HepG2 (cell line): ENCODE results near the gene MEIOB. TPM values are rescaled to one million over a fixed set of nuclear protein-coding genes. Genes with fewer than 3 reads are reported as not detected.
A peak's percentile ranks its signal among the peaks of the same experiment; 100 is the strongest.

Experiments
- ATAC-seq: fragments of 200-7000 bp; cut with Tn5 transposase; 3 replicates; pipeline ENCODE4 v1.9.1; 2020; ENCODE audit warnings: mild to moderate bottlenecking, moderate library complexity
- BruUV-seq: library from RNA; stranded (reverse); fragments of 400-500 nt; replicated peaks from 2 replicates; lab custom pipeline; 2021; lab: Mats Ljungman, UMichigan
- CTCF ChIA-PET: fragments of 300-600 bp; formaldehyde crosslinking; extraction: SDS; loops from one replicate; lab custom pipeline; 2021; ENCODE audit warnings: low total read pairs, inconsistent platforms, low intra/inter-chr PET ratio; lab: Yijun Ruan, JAX
- POLR2A ChIA-PET: fragments of 350-600 bp; sonication (Branson Sonifier 250); formaldehyde crosslinking; loops from one replicate; lab custom pipeline; 2020; ENCODE audit warnings: antibody characterized with exemption, inconsistent platforms; lab: Yijun Ruan, JAX
- DNase-seq: peaks from one replicate; pipeline ENCODE4 v3.0.0-alpha.2; 2015; ENCODE audit warnings: low spot score
- FAIRE-seq: peaks from 3 replicates; lab custom pipeline; 2011; peaks lifted over from hg19 to GRCh38; lab: Jason Lieb, UNC
- H2AFZ ChIP-seq: one replicate; pipeline ENCODE4 v1.6.1; 2011; ENCODE audit warnings: low read length, inconsistent platforms
- H3K27ac ChIP-seq: fragments of 300-600 bp; 3 replicates; pipeline ENCODE4 v1.8.0; 2011; ENCODE audit warnings: mixed run types, mild to moderate bottlenecking, mixed read lengths, low read length, inconsistent platforms; ENCODE audit not compliant: insufficient read depth; ENCODE audit errors: extremely low read length
- H3K27me3 ChIP-seq, 2 experiments: fragments of 200-600 bp in 1 of 2; 2 replicates in 1 of 2; 3 replicates in 1 of 2; pipeline versions ENCODE4 v1.6.0 to v1.8.0; 2011; ENCODE audit warnings: low read length in 2 of 2, mild to moderate bottlenecking in 2 of 2, moderate library complexity in 2 of 2, inconsistent platforms in 1 of 2; ENCODE audit not compliant: insufficient read depth in 2 of 2, control insufficient read depth in 1 of 2
- H3K36me3 ChIP-seq, 2 experiments: fragments of 200-600 bp in 1 of 2; replicated peaks in 1 of 2; 2 replicates in 1 of 2; 3 replicates in 1 of 2; pipeline versions ENCODE4 v1.5.1 to v1.8.0; 2011; ENCODE audit warnings: low read length in 2 of 2, inconsistent platforms in 1 of 2; ENCODE audit not compliant: insufficient read depth in 2 of 2, control insufficient read depth in 1 of 2
- H3K4me1 ChIP-seq: 2 replicates; pipeline ENCODE4 v1.5.1; 2012; ENCODE audit warnings: low read length, inconsistent platforms; ENCODE audit not compliant: insufficient read depth
- H3K4me2 ChIP-seq: 2 replicates; pipeline ENCODE4 v1.6.0; 2011; ENCODE audit warnings: low read depth, low read length, inconsistent platforms
- H3K4me3 ChIP-seq, 3 experiments: fragments of 200-600 bp in 1 of 3; sonication (generic), shearing (Covaris generic) in 1 of 3; replicated peaks in 1 of 3; 2 replicates each; pipeline ENCODE4 v1.5.1; 2011 to 2016; ENCODE audit warnings: low read length in 3 of 3, inconsistent platforms in 2 of 3, low read depth in 2 of 3, mild to moderate bottlenecking in 2 of 3, control low read depth in 1 of 3, mixed read lengths in 1 of 3; ENCODE audit not compliant: insufficient read depth in 1 of 3
- H3K79me2 ChIP-seq: one replicate; pipeline ENCODE4 v1.6.1; 2011; ENCODE audit warnings: low read length, inconsistent platforms; ENCODE audit not compliant: insufficient read depth
- H3K9ac ChIP-seq: 2 replicates; pipeline ENCODE4 v1.6.0; 2011; ENCODE audit warnings: mild to moderate bottlenecking, low read depth, low read length, inconsistent platforms; ENCODE audit not compliant: insufficient read depth
- H3K9me3 ChIP-seq: 2 replicates; pipeline ENCODE4 v1.5.1; 2012; ENCODE audit warnings: mild to moderate bottlenecking, low read length
- H4K20me1 ChIP-seq: 2 replicates; pipeline ENCODE4 v1.6.0; 2011; ENCODE audit warnings: inconsistent platforms, mild to moderate bottlenecking, low read length, moderate library complexity; ENCODE audit not compliant: insufficient read depth
- AGO2 ChIP-seq: fragments of 200-400 bp; formaldehyde crosslinking; optimal IDR thresholded peaks from 2 replicates; pipeline ENCODE3; 2017; ENCODE audit warnings: mild to moderate bottlenecking, low read depth, low read length, moderate library complexity
- BHLHE40 ChIP-seq: IDR thresholded peaks from 2 replicates; pipeline ENCODE4 v1.6.1; 2011; ENCODE audit warnings: low read length, improper control_type of control experiment
- HMG20B ChIP-seq: conservative IDR thresholded peaks from 2 replicates; pipeline ENCODE4 v1.6.1; 2016; ENCODE audit warnings: missing genetic modification reagents, missing compliant biosample characterization
- MXD4 ChIP-seq: IDR thresholded peaks from 2 replicates; pipeline ENCODE4 v1.6.1; 2016; ENCODE audit warnings: mild to moderate bottlenecking, missing biosample characterization, missing genetic modification reagents
- RBFOX2 ChIP-seq: fragments of 200-400 bp; formaldehyde crosslinking; IDR thresholded peaks from 2 replicates; pipeline ENCODE4 v1.6.1; 2017; ENCODE audit warnings: low read depth, mild to moderate bottlenecking, low read length
- ZNF34 ChIP-seq: sonication (generic); formaldehyde crosslinking; IDR thresholded peaks from 2 replicates; pipeline ENCODE4 v1.4.0; 2020; ENCODE audit warnings: mild to moderate bottlenecking, missing genetic modification reagents, borderline replicate concordance
- ZNF503 ChIP-seq: sonication (generic); formaldehyde crosslinking; IDR thresholded peaks from 2 replicates; pipeline ENCODE4 v1.4.0; 2020; ENCODE audit warnings: missing genetic modification reagents
- ZNF570 ChIP-seq: sonication (generic); formaldehyde crosslinking; IDR thresholded peaks from 2 replicates; pipeline ENCODE4 v1.4.0; 2020; ENCODE audit warnings: mild to moderate bottlenecking, missing genetic modification reagents, borderline replicate concordance
- WGBS: methylation state at CpG from one replicate; pipeline ENCODE4 v1.1.6; 2017; ENCODE audit warnings: low lambda C conversion rate; 5-methylcytosine and 5-hydroxymethylcytosine counted together
- in situ Hi-C: cut with HindIII; loops from 2 replicates; pipeline ENCODE4 v1.10.0; 2017; ENCODE audit warnings: low pct_unique_long_range_greater_than_20kb; ENCODE audit not compliant: extremely low pct_ligation_motif_present
- intact Hi-C: fragments of 100-400 bp; cut with micrococcal nuclease; formaldehyde crosslinking; loops from one replicate; pipeline ENCODE4 v1.10.0; 2022; ENCODE audit not compliant: unreplicated experiment
- polyA plus RNA-seq, 8 experiments: library from polyadenylated mRNA; depleted of rRNA in 3 of 8; stranded (reverse) in 7 of 8; unstranded in 1 of 8; fragments of >200 nt; fragmentation: Illumina TruSeq in 4 of 8; extraction: Trizol in 4 of 8; gene quantifications; 2 replicates each; pipeline versions ENCODE4 v1.2.1 to v1.2.3, GENCODE V29; 2011 to 2016; ENCODE audit warnings: low read depth in 4 of 8, missing spikeins in 1 of 8, mixed read lengths in 1 of 8; ENCODE audit not compliant: insufficient read depth in 1 of 8
- total RNA-seq, 5 experiments: library from RNA; depleted of rRNA; stranded (reverse); fragments of >200 nt; fragmentation: Illumina TruSeq; extraction: Trizol; gene quantifications; 2 replicates each; pipeline ENCODE4 v1.2.3, GENCODE V29; 2016; ENCODE audit warnings: low read depth in 1 of 5
- TF ChIP-seq, protein P1 (sequence below): sonication (generic); formaldehyde crosslinking; IDR thresholded peaks from 2 replicates; pipeline ENCODE4 v1.4.0; 2020; ENCODE audit warnings: mild to moderate bottlenecking, missing genetic modification reagents, borderline replicate concordance
- TF ChIP-seq, protein P2 (sequence below): sonication (generic); formaldehyde crosslinking; IDR thresholded peaks from 2 replicates; pipeline ENCODE4 v1.4.0; 2020; ENCODE audit warnings: mild to moderate bottlenecking, missing genetic modification reagents

MEIOB gene
- total and polyA plus RNA-seq, 2 of the 13 experiments (the other 11 are each of a cell fraction or from before 2014, with no cell fraction given): 0.17 TPM; not detected in 1

DNA sequence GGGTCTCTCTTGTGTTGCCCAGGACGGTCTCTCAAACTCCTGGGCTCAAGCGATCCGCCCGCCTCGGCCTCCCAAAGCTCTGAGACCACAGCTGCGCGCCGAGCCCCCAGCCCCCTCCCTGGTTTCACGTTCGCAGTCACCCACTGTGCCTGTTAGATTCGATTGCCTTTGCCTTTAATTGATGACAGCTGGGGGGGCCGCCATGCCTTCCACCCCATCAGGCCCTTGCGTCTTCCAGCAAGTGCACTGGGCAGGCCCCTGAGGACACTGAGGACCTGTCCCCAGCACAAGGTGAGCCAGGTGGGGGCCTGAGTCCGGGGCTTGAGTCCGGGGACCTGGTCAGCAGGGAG, 81.7 kb downstream of the MEIOB start (continued):
- TF ChIP-seq, protein P1, sequence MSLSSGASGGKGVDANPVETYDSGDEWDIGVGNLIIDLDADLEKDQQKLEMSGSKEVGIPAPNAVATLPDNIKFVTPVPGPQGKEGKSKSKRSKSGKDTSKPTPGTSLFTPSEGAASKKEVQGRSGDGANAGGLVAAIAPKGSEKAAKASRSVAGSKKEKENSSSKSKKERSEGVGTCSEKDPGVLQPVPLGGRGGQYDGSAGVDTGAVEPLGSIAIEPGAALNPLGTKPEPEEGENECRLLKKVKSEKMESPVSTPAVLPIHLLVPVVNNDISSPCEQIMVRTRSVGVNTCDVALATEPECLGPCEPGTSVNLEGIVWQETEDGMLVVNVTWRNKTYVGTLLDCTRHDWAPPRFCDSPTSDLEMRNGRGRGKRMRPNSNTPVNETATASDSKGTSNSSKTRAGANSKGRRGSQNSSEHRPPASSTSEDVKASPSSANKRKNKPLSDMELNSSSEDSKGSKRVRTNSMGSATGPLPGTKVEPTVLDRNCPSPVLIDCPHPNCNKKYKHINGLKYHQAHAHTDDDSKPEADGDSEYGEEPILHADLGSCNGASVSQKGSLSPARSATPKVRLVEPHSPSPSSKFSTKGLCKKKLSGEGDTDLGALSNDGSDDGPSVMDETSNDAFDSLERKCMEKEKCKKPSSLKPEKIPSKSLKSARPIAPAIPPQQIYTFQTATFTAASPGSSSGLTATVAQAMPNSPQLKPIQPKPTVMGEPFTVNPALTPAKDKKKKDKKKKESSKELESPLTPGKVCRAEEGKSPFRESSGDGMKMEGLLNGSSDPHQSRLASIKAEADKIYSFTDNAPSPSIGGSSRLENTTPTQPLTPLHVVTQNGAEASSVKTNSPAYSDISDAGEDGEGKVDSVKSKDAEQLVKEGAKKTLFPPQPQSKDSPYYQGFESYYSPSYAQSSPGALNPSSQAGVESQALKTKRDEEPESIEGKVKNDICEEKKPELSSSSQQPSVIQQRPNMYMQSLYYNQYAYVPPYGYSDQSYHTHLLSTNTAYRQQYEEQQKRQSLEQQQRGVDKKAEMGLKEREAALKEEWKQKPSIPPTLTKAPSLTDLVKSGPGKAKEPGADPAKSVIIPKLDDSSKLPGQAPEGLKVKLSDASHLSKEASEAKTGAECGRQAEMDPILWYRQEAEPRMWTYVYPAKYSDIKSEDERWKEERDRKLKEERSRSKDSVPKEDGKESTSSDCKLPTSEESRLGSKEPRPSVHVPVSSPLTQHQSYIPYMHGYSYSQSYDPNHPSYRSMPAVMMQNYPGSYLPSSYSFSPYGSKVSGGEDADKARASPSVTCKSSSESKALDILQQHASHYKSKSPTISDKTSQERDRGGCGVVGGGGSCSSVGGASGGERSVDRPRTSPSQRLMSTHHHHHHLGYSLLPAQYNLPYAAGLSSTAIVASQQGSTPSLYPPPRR (CRISPR knock-in tag): no peak
- no peak for TF ChIP-seq BHLHE40
- TF ChIP-seq, protein P2, sequence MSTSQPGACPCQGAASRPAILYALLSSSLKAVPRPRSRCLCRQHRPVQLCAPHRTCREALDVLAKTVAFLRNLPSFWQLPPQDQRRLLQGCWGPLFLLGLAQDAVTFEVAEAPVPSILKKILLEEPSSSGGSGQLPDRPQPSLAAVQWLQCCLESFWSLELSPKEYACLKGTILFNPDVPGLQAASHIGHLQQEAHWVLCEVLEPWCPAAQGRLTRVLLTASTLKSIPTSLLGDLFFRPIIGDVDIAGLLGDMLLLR: no peak
- no peak for TF ChIP-seq MXD4 (CRISPR knock-in tag)
- TF ChIP-seq HMG20B: no peak
- no peak for TF ChIP-seq ZNF570 (CRISPR knock-in tag)
- TF ChIP-seq ZNF34: no peak
- TF ChIP-seq, all 625 proteins: peak for 0

GRCh38 chr16:1789643-1790045, 82.3 kb downstream of the MEIOB start:
- Histone ChIP-seq H2AFZ (no peak overlapping the region), H3K9ac (no peak overlapping the region), H3K4me3 (no peak overlapping the region), H3K36me3 (peaks cover 4 to 7% of the 10 kb centered on the region in 2 experiments; a peak in 3 of 5 replicates), H3K27ac (no peak overlapping the region), H3K4me1 (peaks cover 15% of the 10 kb centered on the region; the same call in 1 of the 2 replicates), H3K9me3 (no peaks in the 10 kb centered on the region), H4K20me1 (no peaks in the 10 kb centered on the region), H3K27me3 (no peaks in the 10 kb centered on the region), H3K4me2 (no peak overlapping the region), H3K79me2 (peaks cover 14% of the 10 kb centered on the region)
- CTCF ChIA-PET: no interaction called here
- 89% methylated on average over 11 of the region's 25 CpGs for WGBS
- POLR2A ChIA-PET: no interaction called here
- in situ Hi-C loops (no loop called here), intact Hi-C loops (no loop called here)
- DNase-seq (no peak), ATAC-seq (no peak), FAIRE-seq (no peak)
- BruUV-seq: no TSS peak
- TF ChIP-seq RBFOX2: 0 out of 2 replicates have a peak, but pooled peaks have one; percentile 25
- no peak for TF ChIP-seq ZNF503
- TF ChIP-seq AGO2: peak; percentile 23
